HEK293 (cell line): Measurements from ENCODE around the gene ADRB2.

Experiments used
- GLI2 ChIP-seq: fragments of 450-650 bp; formaldehyde crosslinking; IDR thresholded peaks from 2 replicates; pipeline ENCODE4; 2017; ENCODE audit warnings: missing biosample characterization, missing genetic modification characterization, low read depth, borderline replicate concordance
- KLF1 ChIP-seq: fragments of 450-650 bp; formaldehyde crosslinking; IDR thresholded peaks from 2 replicates; pipeline ENCODE4 v1.5.1; 2016; ENCODE audit warnings: missing biosample characterization, missing genetic modification characterization
- OVOL3 ChIP-seq: fragments of 450-650 bp; formaldehyde crosslinking; IDR thresholded peaks from 2 replicates; pipeline ENCODE4 v1.5.1; 2016; ENCODE audit warnings: missing biosample characterization, missing genetic modification characterization
- PRDM1 ChIP-seq: fragments of 450-650 bp; formaldehyde crosslinking; IDR thresholded peaks from 2 replicates; pipeline ENCODE4; 2016; ENCODE audit warnings: missing biosample characterization, missing genetic modification characterization
- REPIN1 ChIP-seq: fragments of 450-650 bp; formaldehyde crosslinking; IDR thresholded peaks from 2 replicates; pipeline ENCODE4 v1.5.1; 2017; ENCODE audit warnings: missing biosample characterization, missing genetic modification characterization, low read depth
- YY1 ChIP-seq: fragments of 450-650 bp; formaldehyde crosslinking; IDR thresholded peaks from 2 replicates; pipeline ENCODE4 v1.5.1; 2018; ENCODE audit warnings: missing biosample characterization, missing genetic modification characterization
- ZBTB44 ChIP-seq: fragments of 450-650 bp; IDR thresholded peaks from 2 replicates; pipeline ENCODE4 v1.5.1; 2018; ENCODE audit warnings: missing biosample characterization, mild to moderate bottlenecking, missing genetic modification characterization
- ZBTB48 ChIP-seq: fragments of 450-650 bp; formaldehyde crosslinking; IDR thresholded peaks from 2 replicates; pipeline ENCODE4 v1.5.1; 2016; ENCODE audit warnings: missing biosample characterization, missing genetic modification characterization
- ZNF157 ChIP-seq: fragments of 450-650 bp; formaldehyde crosslinking; IDR thresholded peaks from 2 replicates; pipeline ENCODE4 v1.5.1; 2016; ENCODE audit warnings: missing biosample characterization, missing genetic modification characterization
- ZNF19 ChIP-seq: fragments of 450-650 bp; formaldehyde crosslinking; IDR thresholded peaks from 2 replicates; pipeline ENCODE4; 2016; ENCODE audit warnings: missing biosample characterization, missing genetic modification characterization, low read depth
- ZNF214 ChIP-seq: fragments of 450-650 bp; formaldehyde crosslinking; IDR thresholded peaks from 2 replicates; pipeline ENCODE4 v1.5.1; 2017; ENCODE audit warnings: missing biosample characterization, mild to moderate bottlenecking, missing genetic modification characterization, borderline replicate concordance
- ZNF223 ChIP-seq: fragments of 450-650 bp; formaldehyde crosslinking; IDR thresholded peaks from 2 replicates; pipeline ENCODE4 v1.5.1; 2016; ENCODE audit warnings: missing biosample characterization, missing genetic modification characterization
- ZNF354C ChIP-seq: fragments of 450-650 bp; formaldehyde crosslinking; IDR thresholded peaks from 2 replicates; pipeline ENCODE4 v1.5.1; 2016; ENCODE audit warnings: missing biosample characterization, missing genetic modification characterization, low read depth, borderline replicate concordance
- ZNF366 ChIP-seq: fragments of 450-650 bp; formaldehyde crosslinking; conservative IDR thresholded peaks from 2 replicates; pipeline ENCODE4 v1.5.1; 2016; ENCODE audit warnings: missing biosample characterization, missing genetic modification characterization
- ZNF426 ChIP-seq: fragments of 450-650 bp; formaldehyde crosslinking; IDR thresholded peaks from 2 replicates; pipeline ENCODE4 v1.5.1; 2017; ENCODE audit warnings: missing biosample characterization, missing genetic modification characterization, mild to moderate bottlenecking, inconsistent platforms, moderate library complexity
- ZNF48 ChIP-seq: fragments of 450-650 bp; formaldehyde crosslinking; IDR thresholded peaks from 2 replicates; pipeline ENCODE4 v1.5.1; 2016; ENCODE audit warnings: missing biosample characterization, missing genetic modification characterization
- ZNF529 ChIP-seq: fragments of 450-650 bp; formaldehyde crosslinking; IDR thresholded peaks from 2 replicates; pipeline ENCODE4 v1.5.1; 2017; ENCODE audit warnings: missing genetic modification characterization, missing biosample characterization; ENCODE audit not compliant: insufficient replicate concordance
- ZNF549 ChIP-seq: fragments of 450-650 bp; IDR thresholded peaks from 2 replicates; pipeline ENCODE4 v1.5.1; 2018; ENCODE audit warnings: missing biosample characterization, missing genetic modification characterization, mild to moderate bottlenecking, inconsistent platforms, moderate library complexity
- ZNF600 ChIP-seq: fragments of 450-650 bp; formaldehyde crosslinking; IDR thresholded peaks from 2 replicates; pipeline ENCODE4 v1.5.1; 2016; ENCODE audit warnings: missing biosample characterization, missing genetic modification characterization
- ZNF629 ChIP-seq: fragments of 450-650 bp; formaldehyde crosslinking; IDR thresholded peaks from 2 replicates; pipeline ENCODE4 v1.5.1; 2017; ENCODE audit warnings: missing biosample characterization, missing genetic modification characterization
- ZNF654 ChIP-seq: fragments of 450-650 bp; formaldehyde crosslinking; IDR thresholded peaks from 2 replicates; pipeline ENCODE4 v1.5.1; 2016; ENCODE audit warnings: low read depth, missing biosample characterization, missing genetic modification characterization
- ZNF660 ChIP-seq: fragments of 450-650 bp; IDR thresholded peaks from 2 replicates; pipeline ENCODE4 v1.5.1; 2018; ENCODE audit warnings: missing biosample characterization, mild to moderate bottlenecking, missing genetic modification characterization
- ZNF677 ChIP-seq: fragments of 450-650 bp; IDR thresholded peaks from 2 replicates; pipeline ENCODE4 v1.5.0; 2018; ENCODE audit warnings: missing biosample characterization, mild to moderate bottlenecking, missing genetic modification characterization, moderate library complexity
- ZNF704 ChIP-seq: fragments of 450-650 bp; formaldehyde crosslinking; IDR thresholded peaks from 2 replicates; pipeline ENCODE4 v1.5.1; 2016; ENCODE audit warnings: missing biosample characterization, missing genetic modification characterization
- ZNF747 ChIP-seq: fragments of 450-650 bp; formaldehyde crosslinking; IDR thresholded peaks from 2 replicates; pipeline ENCODE4 v1.5.1; 2016; ENCODE audit warnings: missing biosample characterization, missing genetic modification characterization
- ZNF777 ChIP-seq: fragments of 450-650 bp; formaldehyde crosslinking; IDR thresholded peaks from 2 replicates; pipeline ENCODE4 v1.5.1; 2017; ENCODE audit warnings: missing biosample characterization, missing genetic modification characterization, borderline replicate concordance
- ZSCAN23 ChIP-seq: fragments of 450-650 bp; formaldehyde crosslinking; IDR thresholded peaks from 2 replicates; pipeline ENCODE4 v1.5.1; 2016; ENCODE audit warnings: missing biosample characterization, missing genetic modification characterization
- TF ChIP-seq, protein P1 (sequence below): fragments of 450-650 bp; formaldehyde crosslinking; IDR thresholded peaks from 2 replicates; pipeline ENCODE4 v1.5.1; 2016; ENCODE audit warnings: missing biosample characterization, missing genetic modification characterization
- TF ChIP-seq, protein P2 (sequence below): fragments of 450-650 bp; formaldehyde crosslinking; IDR thresholded peaks from 2 replicates; pipeline ENCODE4 v1.5.1; 2016; ENCODE audit warnings: missing biosample characterization, missing genetic modification characterization
- TF ChIP-seq, protein P3 (sequence below): fragments of 450-650 bp; formaldehyde crosslinking; IDR thresholded peaks from 2 replicates; pipeline ENCODE4 v1.5.1; 2016; ENCODE audit warnings: missing biosample characterization, missing genetic modification characterization, low read depth

Gene ADRB2

DNA sequence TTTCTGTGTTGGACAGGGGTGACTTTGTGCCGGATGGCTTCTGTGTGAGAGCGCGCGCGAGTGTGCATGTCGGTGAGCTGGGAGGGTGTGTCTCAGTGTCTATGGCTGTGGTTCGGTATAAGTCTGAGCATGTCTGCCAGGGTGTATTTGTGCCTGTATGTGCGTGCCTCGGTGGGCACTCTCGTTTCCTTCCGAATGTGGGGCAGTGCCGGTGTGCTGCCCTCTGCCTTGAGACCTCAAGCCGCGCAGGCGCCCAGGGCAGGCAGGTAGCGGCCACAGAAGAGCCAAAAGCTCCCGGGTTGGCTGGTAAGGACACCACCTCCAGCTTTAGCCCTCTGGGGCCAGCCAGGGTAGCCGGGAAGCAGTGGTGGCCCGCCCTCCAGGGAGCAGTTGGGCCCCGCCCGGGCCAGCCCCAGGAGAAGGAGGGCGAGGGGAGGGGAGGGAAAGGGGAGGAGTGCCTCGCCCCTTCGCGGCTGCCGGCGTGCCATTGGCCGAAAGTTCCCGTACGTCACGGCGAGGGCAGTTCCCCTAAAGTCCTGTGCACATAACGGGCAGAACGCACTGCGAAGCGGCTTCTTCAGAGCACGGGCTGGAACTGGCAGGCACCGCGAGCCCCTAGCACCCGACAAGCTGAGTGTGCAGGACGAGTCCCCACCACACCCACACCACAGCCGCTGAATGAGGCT is at the start of gene ADRB2 (continued):
- no peak for TF ChIP-seq ZBTB44 (tag by site-specific recombination)
- TF ChIP-seq ZNF549 (tag by site-specific recombination), result no peak
- TF ChIP-seq ZSCAN23 (tag by site-specific recombination), result no peak
- TF ChIP-seq GLI2 (tag by site-specific recombination), result no peak
- TF ChIP-seq ZNF426, result no peak
- no peak for TF ChIP-seq ZNF223 (tag by site-specific recombination)
- TF ChIP-seq ZNF19, result no peak
- TF ChIP-seq PRDM1, result no peak
- TF ChIP-seq, protein P1, sequence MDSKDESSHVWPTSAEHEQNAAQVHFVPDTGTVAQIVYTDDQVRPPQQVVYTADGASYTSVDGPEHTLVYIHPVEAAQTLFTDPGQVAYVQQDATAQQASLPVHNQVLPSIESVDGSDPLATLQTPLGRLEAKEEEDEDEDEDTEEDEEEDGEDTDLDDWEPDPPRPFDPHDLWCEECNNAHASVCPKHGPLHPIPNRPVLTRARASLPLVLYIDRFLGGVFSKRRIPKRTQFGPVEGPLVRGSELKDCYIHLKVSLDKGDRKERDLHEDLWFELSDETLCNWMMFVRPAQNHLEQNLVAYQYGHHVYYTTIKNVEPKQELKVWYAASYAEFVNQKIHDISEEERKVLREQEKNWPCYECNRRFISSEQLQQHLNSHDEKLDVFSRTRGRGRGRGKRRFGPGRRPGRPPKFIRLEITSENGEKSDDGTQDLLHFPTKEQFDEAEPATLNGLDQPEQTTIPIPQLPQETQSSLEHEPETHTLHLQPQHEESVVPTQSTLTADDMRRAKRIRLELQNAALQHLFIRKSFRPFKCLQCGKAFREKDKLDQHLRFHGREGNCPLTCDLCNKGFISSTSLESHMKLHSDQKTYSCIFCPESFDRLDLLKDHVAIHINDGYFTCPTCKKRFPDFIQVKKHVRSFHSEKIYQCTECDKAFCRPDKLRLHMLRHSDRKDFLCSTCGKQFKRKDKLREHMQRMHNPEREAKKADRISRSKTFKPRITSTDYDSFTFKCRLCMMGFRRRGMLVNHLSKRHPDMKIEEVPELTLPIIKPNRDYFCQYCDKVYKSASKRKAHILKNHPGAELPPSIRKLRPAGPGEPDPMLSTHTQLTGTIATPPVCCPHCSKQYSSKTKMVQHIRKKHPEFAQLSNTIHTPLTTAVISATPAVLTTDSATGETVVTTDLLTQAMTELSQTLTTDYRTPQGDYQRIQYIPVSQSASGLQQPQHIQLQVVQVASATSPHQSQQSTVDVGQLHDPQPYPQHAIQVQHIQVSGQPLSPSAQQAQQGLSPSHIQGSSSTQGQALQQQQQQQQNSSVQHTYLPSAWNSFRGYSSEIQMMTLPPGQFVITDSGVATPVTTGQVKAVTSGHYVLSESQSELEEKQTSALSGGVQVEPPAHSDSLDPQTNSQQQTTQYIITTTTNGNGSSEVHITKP (tag by site-specific recombination), result peak; percentile 84
- TF ChIP-seq REPIN1 (tag by site-specific recombination), result peak; percentile 97
- TF ChIP-seq, protein P2, sequence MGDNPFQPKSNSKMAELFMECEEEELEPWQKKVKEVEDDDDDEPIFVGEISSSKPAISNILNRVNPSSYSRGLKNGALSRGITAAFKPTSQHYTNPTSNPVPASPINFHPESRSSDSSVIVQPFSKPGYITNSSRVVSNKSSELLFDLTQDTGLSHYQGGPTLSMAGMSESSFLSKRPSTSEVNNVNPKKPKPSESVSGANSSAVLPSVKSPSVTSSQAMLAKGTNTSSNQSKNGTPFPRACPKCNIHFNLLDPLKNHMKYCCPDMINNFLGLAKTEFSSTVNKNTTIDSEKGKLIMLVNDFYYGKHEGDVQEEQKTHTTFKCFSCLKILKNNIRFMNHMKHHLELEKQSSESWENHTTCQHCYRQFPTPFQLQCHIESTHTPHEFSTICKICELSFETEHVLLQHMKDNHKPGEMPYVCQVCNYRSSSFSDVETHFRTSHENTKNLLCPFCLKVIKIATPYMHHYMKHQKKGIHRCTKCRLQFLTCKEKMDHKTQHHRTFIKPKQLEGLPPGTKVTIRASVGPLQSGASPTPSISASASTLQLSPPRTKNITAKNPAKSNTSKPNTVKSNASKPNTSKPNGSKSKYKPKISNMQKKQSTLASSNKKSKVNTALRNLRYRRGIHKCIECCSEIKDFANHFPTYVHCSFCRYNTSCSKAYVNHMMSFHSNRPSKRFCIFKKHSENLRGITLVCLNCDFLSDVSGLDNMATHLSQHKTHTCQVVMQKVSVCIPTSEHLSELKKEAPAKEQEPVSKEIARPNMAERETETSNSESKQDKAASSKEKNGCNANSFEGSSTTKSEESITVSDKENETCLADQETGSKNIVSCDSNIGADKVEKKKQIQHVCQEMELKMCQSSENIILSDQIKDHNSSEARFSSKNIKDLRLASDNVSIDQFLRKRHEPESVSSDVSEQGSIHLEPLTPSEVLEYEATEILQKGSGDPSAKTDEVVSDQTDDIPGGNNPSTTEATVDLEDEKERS (tag by site-specific recombination), result no peak
- peak; percentile 67; the same call in 1 of the 2 replicates for TF ChIP-seq OVOL3 (tag by site-specific recombination)
- TF ChIP-seq ZNF704 (tag by site-specific recombination), result no peak
- TF ChIP-seq ZNF48 (tag by site-specific recombination), result no peak
- no peak for TF ChIP-seq ZNF529
- peak; percentile 25; the same call in 1 of the 2 replicates for TF ChIP-seq ZBTB48 (tag by site-specific recombination)
- TF ChIP-seq, protein P3, sequence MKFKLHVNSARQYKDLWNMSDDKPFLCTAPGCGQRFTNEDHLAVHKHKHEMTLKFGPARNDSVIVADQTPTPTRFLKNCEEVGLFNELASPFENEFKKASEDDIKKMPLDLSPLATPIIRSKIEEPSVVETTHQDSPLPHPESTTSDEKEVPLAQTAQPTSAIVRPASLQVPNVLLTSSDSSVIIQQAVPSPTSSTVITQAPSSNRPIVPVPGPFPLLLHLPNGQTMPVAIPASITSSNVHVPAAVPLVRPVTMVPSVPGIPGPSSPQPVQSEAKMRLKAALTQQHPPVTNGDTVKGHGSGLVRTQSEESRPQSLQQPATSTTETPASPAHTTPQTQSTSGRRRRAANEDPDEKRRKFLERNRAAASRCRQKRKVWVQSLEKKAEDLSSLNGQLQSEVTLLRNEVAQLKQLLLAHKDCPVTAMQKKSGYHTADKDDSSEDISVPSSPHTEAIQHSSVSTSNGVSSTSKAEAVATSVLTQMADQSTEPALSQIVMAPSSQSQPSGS, result no peak
- no peak for TF ChIP-seq ZNF660
- TF ChIP-seq KLF1, result peak; percentile 86
- TF ChIP-seq ZNF214 (tag by site-specific recombination), result no peak
- no peak for TF ChIP-seq ZNF654 (tag by site-specific recombination)
- TF ChIP-seq ZNF354C (tag by site-specific recombination), result no peak
- no peak for TF ChIP-seq ZNF157 (tag by site-specific recombination)
- TF ChIP-seq ZNF747 (tag by site-specific recombination), result no peak
- no peak for TF ChIP-seq ZNF677
- TF ChIP-seq ZNF600 (tag by site-specific recombination), result peak; percentile 91
- TF ChIP-seq ZNF366 (tag by site-specific recombination), result peak; percentile 51; the same call in 1 of the 2 replicates
- no peak; the same call in 1 of the 2 replicates for TF ChIP-seq YY1 (tag by site-specific recombination)
- TF ChIP-seq ZNF777 (tag by site-specific recombination), result peak; percentile 63; the same call in 1 of the 2 replicates
- peak; percentile 46 for TF ChIP-seq ZNF629 (tag by site-specific recombination)
